HCT116 (cell line): ENCODE measurements around the gene PNMT.

Experiments
- EZH2 ChIP-seq: fragments of 200-600 bp; sonication (generic); IDR thresholded peaks from 2 replicates; pipeline ENCODE4 v1.6.1; 2017; ENCODE audit warnings: antibody characterized with exemption, mixed run types
- EZH2phosphoT487 ChIP-seq: fragments of 200-600 bp; IDR thresholded peaks from 2 replicates; pipeline ENCODE4 v1.6.1; 2018; ENCODE audit warnings: antibody characterized with exemption, borderline replicate concordance
- FOSL1 ChIP-seq: IDR thresholded peaks from 2 replicates; pipeline ENCODE4 v1.6.1; 2012; ENCODE audit warnings: low read depth
- POLR2A ChIP-seq: IDR thresholded peaks from 2 replicates; pipeline ENCODE4 v1.7.0; 2011; ENCODE audit warnings: borderline replicate concordance; ENCODE audit not compliant: insufficient read depth, insufficient read length; ENCODE audit errors: extremely low read depth
- POLR2AphosphoS5 ChIP-seq: IDR thresholded peaks from 2 replicates; pipeline ENCODE4 v1.6.1; 2011; ENCODE audit warnings: mild to moderate bottlenecking, low read depth, low read length, moderate library complexity
- RAD21 ChIP-seq: IDR thresholded peaks from 2 replicates; pipeline ENCODE4 v1.6.1; 2012; ENCODE audit warnings: low read depth, mild to moderate bottlenecking
- YY1 ChIP-seq: IDR thresholded peaks from 2 replicates; pipeline ENCODE4 v1.6.1; 2011; ENCODE audit warnings: low read length, low read depth, moderate library complexity, mild to moderate bottlenecking; ENCODE audit not compliant: insufficient replicate concordance; ENCODE audit errors: extremely low read depth
- ZNF274 ChIP-seq: fragments of 200-500 bp; sonication (Bioruptor generic); IDR thresholded peaks from 2 replicates; pipeline ENCODE4 v1.6.1; 2014; ENCODE audit warnings: mild to moderate bottlenecking, low read depth, low read length, inconsistent platforms
- TF ChIP-seq, protein P1 (sequence below): IDR thresholded peaks from 2 replicates; pipeline ENCODE4 v1.6.1; 2011; ENCODE audit warnings: mild to moderate bottlenecking, low read length, moderate library complexity; ENCODE audit not compliant: insufficient replicate concordance; ENCODE audit errors: extremely low read depth
- TF ChIP-seq, protein P2 (sequence below), 3 experiments: fragments of 200-600 bp in 1 of 3; sonication (generic) in 1 of 3; IDR thresholded peaks in 2 of 3; conservative IDR thresholded peaks in 1 of 3; 2 replicates each; pipeline ENCODE4 v1.5.1; 2012 to 2017; ENCODE audit warnings: low read depth in 2 of 3, low read length in 2 of 3, antibody characterized with exemption in 1 of 3, borderline replicate concordance in 1 of 3, control low read depth in 1 of 3, mild to moderate bottlenecking in 1 of 3, mixed read lengths in 1 of 3, mixed run types in 1 of 3, moderate library complexity in 1 of 3; ENCODE audit not compliant: insufficient read depth in 1 of 3

DNA sequence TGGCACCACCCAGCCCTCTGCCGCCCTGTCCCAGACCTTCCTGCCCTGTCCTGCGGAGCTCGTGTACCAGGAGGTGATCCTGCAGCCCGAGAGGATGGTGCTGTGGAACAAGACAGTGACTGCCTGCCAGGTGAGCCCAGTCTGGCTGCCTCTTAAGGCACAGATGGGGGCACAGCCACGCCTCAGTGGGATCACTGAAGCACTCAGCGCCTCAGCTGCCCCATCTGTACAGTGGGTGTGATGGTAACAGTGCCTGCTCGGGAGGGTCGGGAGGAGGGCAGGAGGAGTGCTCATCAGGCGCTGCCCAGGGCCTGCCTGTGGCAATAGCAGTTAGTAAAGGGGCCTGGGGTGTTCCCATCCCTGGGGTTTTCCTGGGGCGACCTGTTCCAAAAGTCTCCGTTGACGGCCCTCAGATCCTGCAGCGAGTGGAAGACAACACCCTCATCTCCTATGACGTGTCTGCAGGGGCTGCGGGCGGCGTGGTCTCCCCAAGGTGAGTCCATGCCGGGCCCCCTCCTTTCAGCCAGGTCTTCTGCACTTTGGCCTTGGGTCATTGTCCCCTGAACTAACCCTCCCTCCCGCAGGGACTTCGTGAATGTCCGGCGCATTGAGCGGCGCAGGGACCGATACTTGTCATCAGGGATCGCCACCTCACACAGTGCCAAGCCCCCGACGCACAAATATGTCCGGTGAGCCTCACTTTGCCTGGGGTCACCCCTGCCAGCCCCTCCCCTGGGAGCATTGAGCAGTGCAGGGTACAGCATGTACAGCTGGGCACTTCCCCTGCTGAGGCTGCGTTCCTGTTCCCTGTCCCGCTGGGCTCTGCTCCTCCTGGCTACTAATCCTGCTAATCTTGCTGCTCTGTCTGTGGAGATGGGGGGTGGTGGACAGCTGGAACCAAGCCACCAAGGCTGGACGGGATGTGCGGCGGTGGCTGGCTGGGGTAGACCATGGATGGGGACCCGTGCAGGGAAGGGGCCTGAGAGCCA, 7.6 kb upstream of the PNMT start:
- no peak for TF ChIP-seq POLR2AphosphoS5
- TF ChIP-seq RAD21: no peak
- TF ChIP-seq POLR2A: no peak
- no peak for TF ChIP-seq ZNF274
- TF ChIP-seq EZH2: no peak
- TF ChIP-seq, protein P1, sequence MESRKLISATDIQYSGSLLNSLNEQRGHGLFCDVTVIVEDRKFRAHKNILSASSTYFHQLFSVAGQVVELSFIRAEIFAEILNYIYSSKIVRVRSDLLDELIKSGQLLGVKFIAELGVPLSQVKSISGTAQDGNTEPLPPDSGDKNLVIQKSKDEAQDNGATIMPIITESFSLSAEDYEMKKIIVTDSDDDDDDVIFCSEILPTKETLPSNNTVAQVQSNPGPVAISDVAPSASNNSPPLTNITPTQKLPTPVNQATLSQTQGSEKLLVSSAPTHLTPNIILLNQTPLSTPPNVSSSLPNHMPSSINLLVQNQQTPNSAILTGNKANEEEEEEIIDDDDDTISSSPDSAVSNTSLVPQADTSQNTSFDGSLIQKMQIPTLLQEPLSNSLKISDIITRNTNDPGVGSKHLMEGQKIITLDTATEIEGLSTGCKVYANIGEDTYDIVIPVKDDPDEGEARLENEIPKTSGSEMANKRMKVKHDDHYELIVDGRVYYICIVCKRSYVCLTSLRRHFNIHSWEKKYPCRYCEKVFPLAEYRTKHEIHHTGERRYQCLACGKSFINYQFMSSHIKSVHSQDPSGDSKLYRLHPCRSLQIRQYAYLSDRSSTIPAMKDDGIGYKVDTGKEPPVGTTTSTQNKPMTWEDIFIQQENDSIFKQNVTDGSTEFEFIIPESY: no peak
- TF ChIP-seq YY1: no peak
- TF ChIP-seq, protein P2, sequence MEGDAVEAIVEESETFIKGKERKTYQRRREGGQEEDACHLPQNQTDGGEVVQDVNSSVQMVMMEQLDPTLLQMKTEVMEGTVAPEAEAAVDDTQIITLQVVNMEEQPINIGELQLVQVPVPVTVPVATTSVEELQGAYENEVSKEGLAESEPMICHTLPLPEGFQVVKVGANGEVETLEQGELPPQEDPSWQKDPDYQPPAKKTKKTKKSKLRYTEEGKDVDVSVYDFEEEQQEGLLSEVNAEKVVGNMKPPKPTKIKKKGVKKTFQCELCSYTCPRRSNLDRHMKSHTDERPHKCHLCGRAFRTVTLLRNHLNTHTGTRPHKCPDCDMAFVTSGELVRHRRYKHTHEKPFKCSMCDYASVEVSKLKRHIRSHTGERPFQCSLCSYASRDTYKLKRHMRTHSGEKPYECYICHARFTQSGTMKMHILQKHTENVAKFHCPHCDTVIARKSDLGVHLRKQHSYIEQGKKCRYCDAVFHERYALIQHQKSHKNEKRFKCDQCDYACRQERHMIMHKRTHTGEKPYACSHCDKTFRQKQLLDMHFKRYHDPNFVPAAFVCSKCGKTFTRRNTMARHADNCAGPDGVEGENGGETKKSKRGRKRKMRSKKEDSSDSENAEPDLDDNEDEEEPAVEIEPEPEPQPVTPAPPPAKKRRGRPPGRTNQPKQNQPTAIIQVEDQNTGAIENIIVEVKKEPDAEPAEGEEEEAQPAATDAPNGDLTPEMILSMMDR (IDR thresholded peaks at IDR 0.05 in 2 of 3, conservative IDR thresholded peaks at IDR 0.05 in 1 of 3; ENCODE audit: borderline replicate concordance in 1 of 3, insufficient read depth in 1 of 3, low read depth in 2 of 3, low read length in 2 of 3): no peak
- no peak for TF ChIP-seq EZH2phosphoT487
- TF ChIP-seq FOSL1: no peak
